HEK293 (cell line): ENCODE data around the gene OR2AE1.
A peak's percentile ranks its signal among the peaks of the same experiment; 100 is the strongest.

Source experiments
- CTCF ChIA-PET: fragments of 350-600 bp; formaldehyde crosslinking; extraction: SDS; loops from one replicate; lab custom pipeline; 2021; ENCODE audit warnings: antibody characterized with exemption; lab: Yijun Ruan, JAX
- POLR2A ChIA-PET: fragments of 300-600 bp; formaldehyde crosslinking; extraction: SDS; loops from one replicate; lab custom pipeline; 2020; ENCODE audit warnings: antibody characterized with exemption, inconsistent platforms; lab: Yijun Ruan, JAX
- H3K27ac ChIP-seq: fragments of 200-500 bp; sonication (Bioruptor generic); 2 replicates; pipeline ENCODE4 v1.5.1; 2014; ENCODE audit warnings: low read depth, low read length, control low read depth, inconsistent platforms; ENCODE audit errors: extremely low read depth
- H3K36me3 ChIP-seq, 2 experiments: fragments of 200-500 bp in 1 of 2; sonication (Bioruptor generic) in 1 of 2; 1 replicate in 1 of 2; 2 replicates in 1 of 2; pipeline ENCODE4 v1.5.1; 2014 to 2017; ENCODE audit warnings: inconsistent platforms in 2 of 2, low read length in 2 of 2; ENCODE audit not compliant: control insufficient read depth in 2 of 2, insufficient read depth in 1 of 2
- H3K4me1 ChIP-seq: fragments of 200-500 bp; sonication (Bioruptor generic); 2 replicates; pipeline ENCODE4 v1.5.1; 2014; ENCODE audit warnings: mild to moderate bottlenecking, low read length, inconsistent platforms; ENCODE audit not compliant: control insufficient read depth, insufficient read depth
- H3K4me3 ChIP-seq: 2 replicates; pipeline ENCODE4 v1.5.1; 2011; ENCODE audit warnings: low read depth, mild to moderate bottlenecking, control low read depth, low read length, moderate library complexity
- H3K9me3 ChIP-seq: fragments of 200-500 bp; sonication (Bioruptor generic); 2 replicates; pipeline ENCODE4 v1.5.1; 2014; ENCODE audit warnings: low read depth, low read length, inconsistent platforms; ENCODE audit not compliant: control insufficient read depth, insufficient read depth
- BCL11B ChIP-seq: fragments of 450-650 bp; formaldehyde crosslinking; IDR thresholded peaks from 2 replicates; pipeline ENCODE4 v1.5.1; 2016; ENCODE audit warnings: low read depth, missing biosample characterization, missing genetic modification characterization
- OSR2 ChIP-seq: fragments of 450-650 bp; formaldehyde crosslinking; IDR thresholded peaks from 2 replicates; pipeline ENCODE4 v1.5.1; 2016; ENCODE audit warnings: missing biosample characterization, missing genetic modification characterization
- SETDB1 ChIP-seq: IDR thresholded peaks from one replicate; pipeline ENCODE4 v1.6.1; 2017; ENCODE audit warnings: mild to moderate bottlenecking, low read length, moderate library complexity, mixed read lengths; ENCODE audit not compliant: insufficient read length
- WT1 ChIP-seq: fragments of 450-650 bp; formaldehyde crosslinking; IDR thresholded peaks from 2 replicates; pipeline ENCODE4 v1.5.1; 2016; ENCODE audit warnings: missing biosample characterization, missing genetic modification characterization
- ZBTB7A ChIP-seq: fragments of 450-650 bp; formaldehyde crosslinking; IDR thresholded peaks from 2 replicates; pipeline ENCODE4 v1.5.1; 2016; ENCODE audit warnings: low read depth, missing biosample characterization, missing genetic modification characterization
- ZNF121 ChIP-seq: fragments of 450-650 bp; formaldehyde crosslinking; IDR thresholded peaks from 2 replicates; pipeline ENCODE4 v1.5.1; 2016; ENCODE audit warnings: missing biosample characterization, missing genetic modification characterization
- ZNF214 ChIP-seq: fragments of 450-650 bp; formaldehyde crosslinking; IDR thresholded peaks from 2 replicates; pipeline ENCODE4 v1.5.1; 2017; ENCODE audit warnings: missing biosample characterization, mild to moderate bottlenecking, missing genetic modification characterization, borderline replicate concordance
- ZNF324 ChIP-seq: fragments of 450-650 bp; formaldehyde crosslinking; IDR thresholded peaks from 2 replicates; pipeline ENCODE4 v1.5.1; 2016; ENCODE audit warnings: missing biosample characterization, missing genetic modification characterization
- ZNF660 ChIP-seq: fragments of 450-650 bp; IDR thresholded peaks from 2 replicates; pipeline ENCODE4 v1.5.1; 2018; ENCODE audit warnings: missing biosample characterization, mild to moderate bottlenecking, missing genetic modification characterization
- ZNF670 ChIP-seq: fragments of 450-650 bp; formaldehyde crosslinking; IDR thresholded peaks from 2 replicates; pipeline ENCODE4 v1.5.1; 2016; ENCODE audit warnings: missing biosample characterization, missing genetic modification characterization, low read depth
- TF ChIP-seq, protein P1 (sequence below): fragments of 450-650 bp; formaldehyde crosslinking; IDR thresholded peaks from 2 replicates; pipeline ENCODE4 v1.5.1; 2016; ENCODE audit warnings: missing biosample characterization, missing genetic modification characterization
- TF ChIP-seq, protein P2 (sequence below): fragments of 450-650 bp; formaldehyde crosslinking; IDR thresholded peaks from 2 replicates; pipeline ENCODE4 v1.5.1; 2016; ENCODE audit warnings: missing biosample characterization, missing genetic modification characterization
- TF ChIP-seq, protein P3 (sequence below): IDR thresholded peaks from 2 replicates; pipeline ENCODE4 v1.6.1; 2011; ENCODE audit warnings: mild to moderate bottlenecking, low read depth, low read length, borderline replicate concordance
- TF ChIP-seq, protein P4 (sequence below): fragments of 450-650 bp; formaldehyde crosslinking; IDR thresholded peaks from 2 replicates; pipeline ENCODE4 v1.5.1; 2016; ENCODE audit warnings: missing biosample characterization, missing genetic modification characterization

Gene OR2AE1

DNA sequence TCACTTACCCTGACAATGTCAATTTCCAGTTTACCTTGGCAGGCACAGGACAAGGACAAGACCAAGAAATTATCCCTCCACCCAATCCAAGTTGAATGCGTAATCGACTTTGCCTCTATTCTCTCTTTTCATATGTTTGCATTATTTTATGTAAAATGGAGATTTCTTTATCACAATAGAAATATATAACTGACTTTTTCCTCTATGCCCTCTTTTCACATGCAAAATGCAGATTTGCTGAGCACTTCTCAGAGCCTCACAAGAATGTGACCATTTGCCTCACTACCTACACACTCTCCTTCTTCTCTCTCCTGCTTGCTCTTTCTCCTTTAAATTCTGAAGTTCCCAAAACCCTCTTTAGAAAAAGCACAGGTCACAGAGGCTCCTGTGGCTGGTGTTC, 33.9 kb downstream of the OR2AE1 start:
- H3K9me3 ChIP-seq: no peaks in the 10 kb centered on the region
- ChIA-PET POLR2A (no interaction called here), CTCF (interaction anchor here (0.6 kb wide), 1 partner anchor 69 kb away, joined by 3 read pairs; no protein-coding TSS in a partner anchor)
- TF ChIP-seq ZNF324: no peak
- no peak for TF ChIP-seq ZNF660 (tag by site-specific recombination)
- TF ChIP-seq, protein P1, sequence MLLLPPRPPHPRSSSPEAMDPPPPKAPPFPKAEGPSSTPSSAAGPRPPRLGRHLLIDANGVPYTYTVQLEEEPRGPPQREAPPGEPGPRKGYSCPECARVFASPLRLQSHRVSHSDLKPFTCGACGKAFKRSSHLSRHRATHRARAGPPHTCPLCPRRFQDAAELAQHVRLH (tag by site-specific recombination): no peak
- TF ChIP-seq BCL11B (tag by site-specific recombination): no peak
- H3K4me3 ChIP-seq: no peak overlapping the region
- H3K27ac ChIP-seq: no peak overlapping the region
- no peaks in the 10 kb centered on the region for H3K36me3 ChIP-seq
- H3K4me1 ChIP-seq: no peaks in the 10 kb centered on the region

DNA sequence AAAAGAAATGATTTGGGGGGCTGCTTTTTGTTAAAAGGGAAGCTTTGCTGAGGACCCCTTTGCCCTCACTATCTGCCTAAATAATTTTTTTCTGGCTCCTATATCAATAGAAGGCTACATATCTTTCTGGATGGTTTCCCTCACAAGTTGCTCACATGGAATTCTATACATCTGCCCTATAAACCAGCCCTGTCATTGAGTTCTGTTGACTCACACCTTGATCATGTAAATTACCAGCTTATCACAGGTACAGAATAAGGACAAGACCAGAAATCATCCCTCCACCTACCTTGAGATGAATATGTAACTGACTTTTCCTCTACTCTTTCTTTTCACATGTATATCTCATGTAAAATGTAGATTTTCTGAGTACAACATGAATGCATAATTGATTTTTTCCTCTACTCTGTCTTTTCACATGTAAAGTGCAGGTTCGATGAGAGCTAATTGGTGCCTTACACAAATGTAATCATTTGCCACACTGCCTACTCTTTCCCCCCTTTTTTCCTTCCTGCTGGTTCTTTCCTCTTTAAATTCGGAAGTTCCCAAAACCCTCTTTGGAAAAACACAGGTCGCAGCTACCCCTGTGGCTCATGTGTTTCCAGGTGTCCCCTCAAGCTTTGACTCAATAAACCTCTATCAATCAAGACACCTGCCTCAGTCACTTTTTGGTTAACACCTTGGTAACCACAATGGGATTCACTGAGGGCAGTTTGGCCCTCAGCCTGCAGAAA, 36.5 kb downstream of the OR2AE1 start:
- Histone ChIP-seq H3K9me3 (no peaks in the 10 kb centered on the region), H3K4me3 (no peak overlapping the region), H3K4me1 (no peaks in the 10 kb centered on the region), H3K27ac (no peak overlapping the region), H3K36me3 (no peaks in the 10 kb centered on the region)
- ChIA-PET POLR2A (no interaction called here), CTCF (interaction anchor here (1.2 kb wide), 1 partner anchor 23 kb away, joined by 3 read pairs; no protein-coding TSS in a partner anchor)
- TF ChIP-seq ZNF121 (tag by site-specific recombination): no peak
- no peak for TF ChIP-seq ZNF214 (tag by site-specific recombination)
- TF ChIP-seq WT1 (tag by site-specific recombination): no peak

DNA sequence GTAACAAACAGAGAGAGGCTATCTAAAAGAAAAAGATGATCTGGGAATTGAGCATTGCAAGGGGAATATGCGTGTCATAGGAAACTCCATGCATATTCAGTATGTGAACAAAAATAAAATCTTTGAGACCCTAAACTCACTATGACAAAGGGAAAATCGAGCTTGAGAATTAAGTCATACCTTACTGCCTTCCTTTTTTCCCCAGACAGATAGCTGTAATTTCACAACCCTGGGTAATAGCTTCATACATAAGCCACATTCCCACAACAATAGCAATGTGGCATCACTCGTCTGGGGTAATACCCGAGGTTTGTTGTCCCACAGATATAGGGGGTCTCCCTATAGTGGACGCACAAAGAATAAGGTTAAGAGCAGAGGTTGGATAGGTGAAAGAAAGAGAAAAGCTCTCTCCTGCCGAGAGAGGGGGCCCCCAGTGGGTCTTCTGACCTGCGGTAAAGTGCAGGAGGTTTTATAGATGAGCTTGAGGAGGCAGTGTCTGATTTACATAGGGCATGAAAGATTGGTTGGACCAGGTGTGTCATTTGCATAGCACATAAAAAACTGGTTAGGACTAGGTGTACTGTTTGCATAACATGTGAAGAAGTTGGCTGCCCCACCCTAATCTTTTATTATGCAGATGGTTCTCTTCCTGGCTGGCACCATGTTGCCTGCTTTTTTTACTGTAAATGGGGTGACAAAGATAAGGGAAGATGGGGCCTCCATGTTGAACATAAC, 37.4 kb downstream of the OR2AE1 start:
- POLR2A ChIA-PET: no interaction called here
- CTCF ChIA-PET: no interaction called here
- H3K27ac ChIP-seq: no peak overlapping the region

DNA sequence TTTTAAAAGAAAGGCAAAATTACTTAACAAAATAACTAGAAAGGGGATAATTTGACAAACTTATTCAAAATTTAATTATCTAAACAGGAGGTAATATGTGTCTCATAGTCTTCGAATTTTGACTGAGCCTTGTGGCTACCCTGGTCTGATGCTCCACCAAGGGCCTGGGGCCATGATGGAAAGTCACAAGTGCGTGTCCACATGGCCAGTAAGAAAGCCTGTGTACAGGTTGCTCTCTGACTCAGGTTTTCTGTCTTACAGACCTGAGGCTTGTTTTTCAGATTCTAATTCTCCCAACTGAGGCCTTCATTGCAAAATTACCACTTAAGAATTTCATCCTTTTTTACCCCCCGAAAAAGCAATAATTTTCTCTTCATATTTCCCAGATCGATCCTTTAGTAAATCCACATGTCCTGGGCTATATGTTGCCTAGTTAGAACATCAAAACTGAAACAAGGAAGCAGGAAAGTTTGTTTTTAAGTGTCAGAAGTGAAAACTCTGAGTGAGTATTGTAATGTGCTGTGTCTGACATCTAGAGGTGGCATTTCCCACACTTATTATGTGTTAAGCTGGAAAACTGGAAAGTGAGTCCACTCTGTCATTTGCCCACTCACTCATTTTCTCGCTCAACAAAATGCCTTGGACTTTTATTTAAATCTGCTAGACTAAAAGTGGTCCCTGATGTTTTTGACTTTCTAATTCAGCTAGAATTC, 39.0 kb downstream of the OR2AE1 start:
- Histone ChIP-seq H3K9me3 (no peaks in the 10 kb centered on the region), H3K27ac (no peak overlapping the region), H3K36me3 (no peaks in the 10 kb centered on the region), H3K4me3 (no peak overlapping the region), H3K4me1 (no peaks in the 10 kb centered on the region)
- CTCF ChIA-PET: interaction anchor here (1.1 kb wide), 1 partner anchor 9 kb away, joined by 3 read pairs; no protein-coding TSS in a partner anchor
- TF ChIP-seq, protein P2, sequence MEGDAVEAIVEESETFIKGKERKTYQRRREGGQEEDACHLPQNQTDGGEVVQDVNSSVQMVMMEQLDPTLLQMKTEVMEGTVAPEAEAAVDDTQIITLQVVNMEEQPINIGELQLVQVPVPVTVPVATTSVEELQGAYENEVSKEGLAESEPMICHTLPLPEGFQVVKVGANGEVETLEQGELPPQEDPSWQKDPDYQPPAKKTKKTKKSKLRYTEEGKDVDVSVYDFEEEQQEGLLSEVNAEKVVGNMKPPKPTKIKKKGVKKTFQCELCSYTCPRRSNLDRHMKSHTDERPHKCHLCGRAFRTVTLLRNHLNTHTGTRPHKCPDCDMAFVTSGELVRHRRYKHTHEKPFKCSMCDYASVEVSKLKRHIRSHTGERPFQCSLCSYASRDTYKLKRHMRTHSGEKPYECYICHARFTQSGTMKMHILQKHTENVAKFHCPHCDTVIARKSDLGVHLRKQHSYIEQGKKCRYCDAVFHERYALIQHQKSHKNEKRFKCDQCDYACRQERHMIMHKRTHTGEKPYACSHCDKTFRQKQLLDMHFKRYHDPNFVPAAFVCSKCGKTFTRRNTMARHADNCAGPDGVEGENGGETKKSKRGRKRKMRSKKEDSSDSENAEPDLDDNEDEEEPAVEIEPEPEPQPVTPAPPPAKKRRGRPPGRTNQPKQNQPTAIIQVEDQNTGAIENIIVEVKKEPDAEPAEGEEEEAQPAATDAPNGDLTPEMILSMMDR (tag by site-specific recombination): peak; percentile 26; the same call in 1 of the 2 replicates
- TF ChIP-seq ZBTB7A (tag by site-specific recombination): no peak
- POLR2A ChIA-PET: no interaction called here

More for the DNA sequence above, 37.4 kb downstream of the OR2AE1 start:
- Histone ChIP-seq H3K4me1 (no peaks in the 10 kb centered on the region), H3K4me3 (no peak overlapping the region), H3K36me3 (no peaks in the 10 kb centered on the region), H3K9me3 (no peaks in the 10 kb centered on the region)
- TF ChIP-seq ZNF670 (tag by site-specific recombination): no peak
- TF ChIP-seq SETDB1: no peak
- TF ChIP-seq, protein P3, sequence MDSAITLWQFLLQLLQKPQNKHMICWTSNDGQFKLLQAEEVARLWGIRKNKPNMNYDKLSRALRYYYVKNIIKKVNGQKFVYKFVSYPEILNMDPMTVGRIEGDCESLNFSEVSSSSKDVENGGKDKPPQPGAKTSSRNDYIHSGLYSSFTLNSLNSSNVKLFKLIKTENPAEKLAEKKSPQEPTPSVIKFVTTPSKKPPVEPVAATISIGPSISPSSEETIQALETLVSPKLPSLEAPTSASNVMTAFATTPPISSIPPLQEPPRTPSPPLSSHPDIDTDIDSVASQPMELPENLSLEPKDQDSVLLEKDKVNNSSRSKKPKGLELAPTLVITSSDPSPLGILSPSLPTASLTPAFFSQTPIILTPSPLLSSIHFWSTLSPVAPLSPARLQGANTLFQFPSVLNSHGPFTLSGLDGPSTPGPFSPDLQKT: no peak
- TF ChIP-seq OSR2 (tag by site-specific recombination): no peak
- TF ChIP-seq, protein P4, sequence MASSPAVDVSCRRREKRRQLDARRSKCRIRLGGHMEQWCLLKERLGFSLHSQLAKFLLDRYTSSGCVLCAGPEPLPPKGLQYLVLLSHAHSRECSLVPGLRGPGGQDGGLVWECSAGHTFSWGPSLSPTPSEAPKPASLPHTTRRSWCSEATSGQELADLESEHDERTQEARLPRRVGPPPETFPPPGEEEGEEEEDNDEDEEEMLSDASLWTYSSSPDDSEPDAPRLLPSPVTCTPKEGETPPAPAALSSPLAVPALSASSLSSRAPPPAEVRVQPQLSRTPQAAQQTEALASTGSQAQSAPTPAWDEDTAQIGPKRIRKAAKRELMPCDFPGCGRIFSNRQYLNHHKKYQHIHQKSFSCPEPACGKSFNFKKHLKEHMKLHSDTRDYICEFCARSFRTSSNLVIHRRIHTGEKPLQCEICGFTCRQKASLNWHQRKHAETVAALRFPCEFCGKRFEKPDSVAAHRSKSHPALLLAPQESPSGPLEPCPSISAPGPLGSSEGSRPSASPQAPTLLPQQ (tag by site-specific recombination): no peak
